HG03571 (cell line): ENCODE data around the gene CPVL.

ENCODE experiments used
- ATAC-seq: cut with Tn5 transposase; IDR thresholded peaks from one replicate; pipeline ENCODE4 v1.9.1; 2021; ENCODE audit not compliant: unreplicated experiment

The CPVL gene

GRCh38 chr7:29007127-29007526 lies 139.2 kb downstream of the CPVL start:
- ATAC-seq, result no peak

DNA sequence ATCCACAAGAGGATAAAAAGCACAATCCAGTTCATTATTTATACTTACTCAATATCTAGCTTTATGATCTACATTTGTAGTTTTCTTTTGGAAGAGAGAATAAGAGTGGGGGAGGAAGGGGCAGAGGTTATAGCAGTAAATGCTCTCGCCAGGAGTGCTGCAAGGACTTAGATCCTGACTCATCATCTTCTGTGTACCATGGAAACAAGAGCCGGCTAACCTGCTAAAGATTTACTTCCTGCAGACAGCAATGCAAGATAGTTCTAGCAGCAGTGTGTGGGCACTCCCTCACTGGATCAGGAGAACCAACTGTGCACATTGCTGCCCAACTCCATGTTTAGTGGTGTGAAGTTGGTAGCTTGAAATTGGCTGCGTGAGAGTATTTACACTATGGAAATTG lies 140.5 kb downstream of the CPVL start:
- no peak for ATAC-seq

DNA sequence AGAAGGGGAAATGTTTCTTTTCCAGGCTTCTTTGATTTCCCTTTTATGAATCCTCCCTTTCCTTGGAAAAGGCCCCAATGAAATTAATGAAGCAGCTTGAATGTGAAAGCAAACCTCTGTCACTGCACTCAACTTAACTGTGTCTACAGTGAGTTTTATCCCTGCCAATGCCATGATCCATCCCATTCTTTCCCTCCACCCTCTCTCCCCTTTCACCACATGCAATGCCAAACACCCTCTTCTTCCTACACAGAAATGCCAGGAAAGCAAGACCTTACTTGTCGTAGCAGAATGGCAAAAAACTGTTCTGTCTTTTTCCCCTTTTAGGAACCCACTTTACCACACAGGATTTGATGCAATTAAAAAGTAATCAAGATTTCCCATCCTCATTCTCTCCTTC lies 140.9 kb downstream of the CPVL start:
- ATAC-seq, result no peak

- ATAC-seq, result no peak
Measured at GRCh38 chr7:29003703-29004102, 142.6 kb downstream of the CPVL start.

DNA sequence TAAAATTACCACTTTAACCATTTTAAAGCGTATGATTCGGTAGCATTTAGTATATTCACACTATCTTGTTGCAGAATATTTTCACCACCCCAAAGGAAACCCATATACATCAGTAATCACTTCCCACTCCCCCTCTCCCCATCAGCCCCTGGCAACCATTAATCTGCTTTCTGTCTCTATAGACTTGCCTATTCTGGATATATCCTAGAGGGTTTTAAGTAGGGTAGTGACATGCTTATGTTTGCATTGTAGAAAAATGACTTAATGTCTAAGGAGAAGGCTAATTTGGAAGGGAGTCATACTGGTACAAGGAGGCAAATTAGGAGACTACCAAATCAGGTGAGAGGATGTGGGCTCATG lies 145.6 kb downstream of the CPVL start:
- no peak for ATAC-seq

DNA sequence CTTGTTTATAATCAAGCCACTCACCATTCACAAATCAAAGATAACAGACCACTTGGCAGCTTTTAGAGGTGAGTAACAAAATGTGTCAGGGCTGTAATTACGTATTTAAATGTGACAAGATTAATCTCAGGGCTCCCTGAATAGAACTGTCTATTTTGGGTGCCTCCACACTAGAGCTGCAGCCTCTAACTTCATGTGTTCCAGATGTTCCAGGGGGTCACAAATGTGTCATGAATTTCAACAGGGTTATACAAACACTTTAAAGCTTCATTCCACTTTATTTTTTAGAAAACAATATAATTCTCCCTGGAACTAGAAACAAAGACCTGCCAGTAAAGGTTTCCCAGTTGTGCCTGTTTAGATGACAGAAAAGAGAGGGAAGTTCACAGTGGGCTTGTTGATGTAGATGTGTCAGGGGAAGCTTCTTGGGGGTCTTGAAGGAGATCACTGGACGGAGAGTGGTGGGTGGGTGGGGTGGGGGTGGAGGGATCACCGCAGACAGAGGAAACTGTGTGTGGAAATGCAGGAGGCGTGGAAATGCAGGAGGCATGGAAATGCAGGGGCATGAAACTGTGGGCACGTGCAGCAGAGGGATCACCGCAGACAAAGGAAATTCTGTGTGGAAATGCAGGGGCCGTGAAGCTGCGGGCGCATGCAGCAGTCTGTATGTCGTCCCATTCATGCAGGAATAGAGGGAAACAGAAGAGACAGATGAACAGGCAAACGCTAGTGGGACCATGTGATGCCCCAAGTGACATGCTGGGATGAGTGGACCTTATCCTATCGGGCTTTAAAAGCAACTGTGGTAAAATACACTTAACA lies 146.2 kb downstream of the CPVL start:
- no peak for ATAC-seq

- ATAC-seq, result no peak
Measured at GRCh38 chr7:28999427-28999826, 146.9 kb downstream of the CPVL start.

GRCh38 chr7:28998105-28998504 lies 148.2 kb downstream of the CPVL start:
- no peak for ATAC-seq

- ATAC-seq, result no peak
Measured at GRCh38 chr7:28996836-28997235, 149.5 kb downstream of the CPVL start.

DNA sequence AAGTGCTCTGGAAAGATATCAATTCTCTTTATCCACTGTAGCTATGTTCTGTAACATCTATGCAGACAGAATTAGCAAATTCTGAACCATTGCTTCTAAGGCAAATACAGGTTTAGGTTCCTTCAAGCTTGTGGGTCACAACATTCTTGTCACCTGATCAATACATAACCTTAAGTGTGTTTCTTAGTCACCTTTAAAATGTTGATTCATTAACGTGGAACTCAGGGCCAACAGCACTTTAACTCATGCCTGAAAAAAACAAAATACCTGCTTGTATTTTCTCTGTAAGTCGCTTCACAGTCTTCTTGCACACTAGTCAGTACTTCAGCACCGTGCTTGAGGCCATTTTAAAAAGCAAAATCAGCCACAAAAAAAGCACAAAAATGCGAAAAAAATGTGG lies 153.0 kb downstream of the CPVL start:
- ATAC-seq, result no peak

DNA sequence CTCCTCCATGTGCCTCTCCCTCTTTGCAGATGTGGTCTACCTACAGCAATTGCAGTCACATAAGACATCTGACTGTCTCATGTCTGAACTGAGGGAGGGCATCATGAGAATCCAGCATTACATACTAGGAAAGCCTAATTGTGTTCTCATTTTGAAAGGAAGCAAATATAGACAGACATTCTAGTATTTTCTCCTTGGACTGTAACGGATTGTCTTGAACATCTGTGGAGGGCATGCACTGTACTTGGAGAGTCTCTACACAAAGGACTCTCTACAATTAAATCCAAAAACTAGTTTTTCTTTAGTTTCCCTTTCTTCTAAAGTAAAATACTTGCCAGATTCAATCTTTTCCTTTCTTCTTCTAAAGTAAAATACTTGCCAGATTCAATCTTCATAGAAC lies 153.5 kb downstream of the CPVL start:
- ATAC-seq, result no peak

GRCh38 chr7:28990200-28990960 lies 156.0 kb downstream of the CPVL start:
- no peak for ATAC-seq

GRCh38 chr7:28989211-28989980 lies 156.9 kb downstream of the CPVL start:
- no peak for ATAC-seq

DNA sequence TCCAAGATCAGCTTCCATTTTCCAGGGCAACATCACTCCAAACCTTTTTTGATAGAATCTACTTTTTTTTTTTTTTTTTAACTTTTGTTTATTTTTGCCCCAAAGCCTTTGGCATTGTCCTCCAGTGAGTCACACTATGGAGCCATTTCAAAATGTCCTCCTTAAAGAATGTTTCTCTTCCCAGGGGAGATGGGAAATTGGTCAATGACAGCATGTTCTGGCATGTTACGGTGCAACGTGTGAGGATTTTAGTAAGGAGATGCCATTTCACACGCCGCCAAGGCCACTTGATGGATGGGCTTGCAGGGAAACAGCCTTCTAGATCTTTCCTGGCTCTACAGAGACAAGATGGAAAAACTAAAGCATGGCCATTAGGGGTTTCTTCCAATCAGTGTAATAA lies 157.5 kb downstream of the CPVL start:
- ATAC-seq, result no peak

DNA sequence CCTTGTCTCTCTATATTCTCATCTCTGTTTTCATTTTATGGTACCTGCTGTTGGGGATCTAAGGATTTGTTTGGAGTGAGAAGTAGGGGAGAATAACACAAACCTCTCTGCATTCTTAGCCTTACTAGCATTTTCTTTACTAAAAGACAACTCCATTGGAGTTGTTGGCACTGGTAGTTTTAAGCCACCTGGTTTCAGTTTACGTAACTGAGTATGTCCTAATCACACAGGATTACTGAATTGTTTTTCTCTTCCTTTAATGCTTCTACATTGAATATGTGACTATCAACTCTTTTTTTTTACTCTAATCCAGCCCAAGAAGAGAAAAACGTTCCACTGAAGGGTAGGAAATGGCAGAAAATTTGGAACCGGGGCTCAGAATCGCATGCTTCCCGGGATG lies 158.2 kb downstream of the CPVL start:
- ATAC-seq, result no peak

GRCh38 chr7:28986765-28987110 lies 159.6 kb downstream of the CPVL start:
- ATAC-seq, result no peak

GRCh38 chr7:28986028-28986764 lies 160.1 kb downstream of the CPVL start:
- no peak for ATAC-seq

- ATAC-seq, result no peak
Measured at GRCh38 chr7:28984631-28985030, 161.7 kb downstream of the CPVL start.

DNA sequence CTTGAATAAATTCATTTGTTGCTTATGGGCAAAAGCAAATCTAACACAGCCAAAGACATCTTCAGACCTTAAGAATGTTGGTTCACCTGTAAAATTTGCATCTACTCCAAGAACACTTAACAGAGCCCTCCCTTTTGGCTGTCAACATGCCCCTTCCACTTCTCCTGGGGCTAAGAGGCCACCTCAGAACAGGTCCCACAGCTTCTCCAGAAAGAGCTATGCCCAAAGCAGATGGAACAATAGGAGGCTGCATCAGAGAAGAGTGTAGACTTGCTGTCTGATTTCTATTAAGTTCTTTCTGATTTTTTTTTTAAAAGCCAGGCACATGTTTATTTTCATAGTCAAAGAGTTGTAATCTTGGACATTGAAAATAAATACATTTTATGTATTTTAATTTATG lies 162.1 kb downstream of the CPVL start:
- ATAC-seq, result no peak

- no peak for ATAC-seq
Measured at GRCh38 chr7:28983396-28984190, 162.7 kb downstream of the CPVL start.

- no peak for ATAC-seq
Measured at GRCh38 chr7:28981161-28981465, 165.2 kb downstream of the CPVL start.
